ENCODE data around the gene TMC8.

DNA sequence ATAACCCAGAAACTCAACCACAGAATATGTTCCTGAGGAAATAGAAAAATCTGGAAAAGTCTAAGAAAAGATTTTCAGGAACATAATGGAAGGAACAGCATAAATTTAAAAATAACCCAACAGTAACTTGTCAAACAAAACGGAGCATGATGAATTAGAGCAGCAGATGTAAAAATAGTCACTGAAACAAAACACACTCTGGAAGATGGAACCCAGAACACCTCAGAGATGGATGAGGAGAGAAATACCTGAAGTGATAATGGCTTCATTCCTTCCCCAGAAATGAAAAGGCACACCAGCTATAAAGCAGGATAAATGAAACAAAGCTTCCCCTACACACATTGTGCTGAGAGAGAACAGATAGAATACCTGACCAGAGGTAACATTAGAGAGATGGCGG lies 49.9 kb downstream of the TMC8 start:
- TF ChIP-seq CTCF (conservative IDR thresholded peaks at IDR 0.05; ENCODE audit: low read depth, low read length) (no peak), EZH2phosphoT487 (IDR thresholded peaks at IDR 0.05; ENCODE audit: borderline replicate concordance, low read length) (no peak), EZH2 (IDR thresholded peaks at IDR 0.05; ENCODE audit: low read length, unreplicated experiment) (no peak)

All from PC-3 (cell line).